CD14-positive monocyte (primary cell): ENCODE data around the gene C3orf18. TPM values are rescaled to one million over a fixed set of nuclear protein-coding genes. Genes with fewer than 3 reads are reported as not detected.
A peak's percentile ranks its signal among the peaks of the same experiment; 100 is the strongest.

Experiments used
- DNase-seq, 3 donors: peaks; one replicate each; pipeline ENCODE4 v3.0.0-alpha.2; 2011 to 2022
- H2AFZ ChIP-seq: 2 replicates; pipeline ENCODE4 v1.6.0; 2012; ENCODE audit warnings: mild to moderate bottlenecking, low read depth, low read length, inconsistent platforms; ENCODE audit not compliant: insufficient read depth, poor library complexity, severe bottlenecking
- H3K27ac ChIP-seq, 2 donors: 1 replicate in 1 of 2; 2 replicates in 1 of 2; pipeline ENCODE4 v1.5.1; 2012 to 2013; ENCODE audit warnings: low read length in 2 of 2, control low read depth in 1 of 2, inconsistent platforms in 1 of 2, low read depth in 1 of 2, mild to moderate bottlenecking in 1 of 2
- H3K27me3 ChIP-seq, 2 donors: one replicate each; pipeline versions ENCODE4 v1.6.0 to v1.6.1; 2011 to 2013; ENCODE audit warnings: low read length in 2 of 2; ENCODE audit not compliant: control insufficient read depth in 2 of 2, insufficient read depth in 2 of 2
- H3K36me3 ChIP-seq, 2 donors: replicated peaks in 1 of 2; 1 replicate in 1 of 2; 2 replicates in 1 of 2; pipeline versions ENCODE4 v1.5.1 to v1.6.1; 2012 to 2013; ENCODE audit warnings: low read length in 2 of 2, control low read depth in 1 of 2, inconsistent platforms in 1 of 2, mild to moderate bottlenecking in 1 of 2; ENCODE audit not compliant: insufficient read depth in 2 of 2, control insufficient read depth in 1 of 2
- H3K4me1 ChIP-seq, 2 donors: 1 replicate in 1 of 2; 2 replicates in 1 of 2; pipeline versions ENCODE4 v1.5.1 to v1.6.1; 2012 to 2013; ENCODE audit warnings: low read length in 2 of 2, control low read depth in 1 of 2, inconsistent platforms in 1 of 2, mild to moderate bottlenecking in 1 of 2, moderate library complexity in 1 of 2; ENCODE audit not compliant: insufficient read depth in 2 of 2, control insufficient read depth in 1 of 2
- H3K4me2 ChIP-seq: replicated peaks from 2 replicates; pipeline ENCODE3; 2012; ENCODE audit warnings: low read length, moderate library complexity, mild to moderate bottlenecking; ENCODE audit not compliant: poor library complexity, severe bottlenecking; ENCODE audit errors: extremely low read depth
- H3K4me3 ChIP-seq, 3 experiments: fragments of 200-600 bp in 1 of 3; sonication (generic) in 1 of 3; replicated peaks in 1 of 3; 1 replicate in 2 of 3; 2 replicates in 1 of 3; pipeline ENCODE4 v1.5.1; 2011 to 2013; ENCODE audit warnings: low read length in 3 of 3, mild to moderate bottlenecking in 3 of 3, control low read depth in 2 of 3, low read depth in 2 of 3, inconsistent platforms in 1 of 3, moderate library complexity in 1 of 3
- H3K79me2 ChIP-seq: 2 replicates; pipeline ENCODE4 v1.6.0; 2012; ENCODE audit warnings: mild to moderate bottlenecking, control low read depth, inconsistent platforms, low read length, moderate library complexity; ENCODE audit not compliant: insufficient read depth
- H3K9ac ChIP-seq: 2 replicates; pipeline ENCODE4 v1.6.0; 2017; ENCODE audit warnings: low read length, mild to moderate bottlenecking; ENCODE audit not compliant: insufficient read depth, poor library complexity, severe bottlenecking
- H3K9me3 ChIP-seq, 2 donors: replicated peaks in 1 of 2; 1 replicate in 1 of 2; 2 replicates in 1 of 2; pipeline versions ENCODE4 v1.5.1 to v1.6.1; 2012 to 2013; ENCODE audit warnings: low read length in 2 of 2, control low read depth in 1 of 2; ENCODE audit not compliant: control insufficient read depth in 1 of 2, insufficient read depth in 1 of 2
- H4K20me1 ChIP-seq: 2 replicates; pipeline ENCODE4 v1.6.0; 2012; ENCODE audit warnings: mild to moderate bottlenecking, low read length, control low read depth, moderate library complexity; ENCODE audit not compliant: insufficient read depth
- H3K27ac Mint-ChIP-seq, 7 donors: one replicate each; pipeline ENCODE4 v1.8.0; 2020; ENCODE audit warnings: mild to moderate bottlenecking in 7 of 7, mixed read lengths in 7 of 7, moderate library complexity in 6 of 7, inconsistent platforms in 2 of 7
- H3K27me3 Mint-ChIP-seq, 3 donors: one replicate each; pipeline ENCODE4 v1.8.0; 2021 to 2022; ENCODE audit warnings: low read depth in 3 of 3, mild to moderate bottlenecking in 3 of 3, mixed read lengths in 3 of 3, moderate library complexity in 3 of 3, inconsistent platforms in 1 of 3
- H3K36me3 Mint-ChIP-seq, 2 donors: one replicate each; pipeline ENCODE4 v1.8.0; 2020; ENCODE audit warnings: mixed read lengths in 2 of 2, inconsistent platforms in 1 of 2, mild to moderate bottlenecking in 1 of 2
- H3K4me1 Mint-ChIP-seq: one replicate; pipeline ENCODE4 v1.8.0; 2020; ENCODE audit warnings: mild to moderate bottlenecking, mixed read lengths
- H3K4me3 Mint-ChIP-seq, 2 donors: one replicate each; pipeline ENCODE4 v1.8.0; 2020; ENCODE audit warnings: mild to moderate bottlenecking in 2 of 2, mixed read lengths in 2 of 2, moderate library complexity in 1 of 2
- H3K9me3 Mint-ChIP-seq, 7 donors: one replicate each; pipeline ENCODE4 v1.8.0; 2020 to 2022; ENCODE audit warnings: mixed read lengths in 7 of 7, mild to moderate bottlenecking in 6 of 7, moderate library complexity in 6 of 7, inconsistent platforms in 2 of 7
- CTCF ChIP-seq: fragments of 200-600 bp; IDR thresholded peaks from one replicate; pipeline ENCODE4 v1.8.0; 2022; ENCODE audit warnings: antibody characterized with exemption, mild to moderate bottlenecking
- WGBS: methylation state at CpG from one replicate; pipeline ENCODE4 v1.1.5; 2013; ENCODE audit warnings: missing lambda C conversion rate; ENCODE audit not compliant: insufficient coverage; 5-methylcytosine and 5-hydroxymethylcytosine counted together
- intact Hi-C, 2 donors: fragments of 100-400 bp; cut with micrococcal nuclease; formaldehyde crosslinking; loops; one replicate each; pipeline versions ENCODE4 v1.15.0 to v1.15.1; 2023
- polyA plus RNA-seq, 3 donors: library from polyadenylated mRNA; depleted of rRNA in 1 of 3; unstranded in 2 of 3; stranded (reverse) in 1 of 3; fragments of 300-500 nt in 2 of 3; fragments of >200 nt in 1 of 3; fragmentation: Illumina TruSeq in 2 of 3; gene quantifications; 1 replicate in 2 of 3; 2 replicates in 1 of 3; pipeline ENCODE4 v1.2.3, GENCODE V29; 2012 to 2021

The C3orf18 gene
- polyA plus RNA-seq, 3 donors, result 0.18 to 1.5 (median 0.76) TPM

- Histone ChIP-seq H3K9ac (peak within 1 kb of the TSS; percentile 79), H4K20me1 (peaks cover 44% of the 10 kb centered on the region), H3K27ac (peak within 1 kb of the TSS; percentile 69 to 83), H3K79me2 (peaks cover 55% of the 10 kb centered on the region), H3K36me3 (peaks cover 16 to 20% of the 10 kb centered on the region in 2 donors), H3K27me3 (no peaks in the 10 kb centered on the region), H3K4me3 (peak within 1 kb of the TSS; percentile 66 to 93 (median 82)), H2AFZ (peak within 1 kb of the TSS; percentile 70), H3K9me3 (no peaks in the 10 kb centered on the region), H3K4me1 (peaks cover 72 to 86% of the 10 kb centered on the region in 2 donors), H3K4me2 (peak within 1 kb of the TSS; percentile 96)
- TF ChIP-seq CTCF, result no peak
- Mint-ChIP-seq H3K4me3 (peak within 1 kb of the TSS; percentile 93 to 97), H3K9me3 (no peaks in the 10 kb centered on the region), H3K27ac (peak within 1 kb of the TSS; percentile 83 to 96 (median 92)), H3K4me1 (peaks cover 78% of the 10 kb centered on the region), H3K36me3 (peaks cover 20 to 25% of the 10 kb centered on the region in 2 donors), H3K27me3 (peaks cover 0 to 4% (median 0%) of the 10 kb centered on the region in 3 donors)
- peak; percentile 86 to 90 (median 88) for DNase-seq
- WGBS, result under 1% methylated on average over 73 of the region's 75 CpGs
- intact Hi-C loops, result loop anchor here (1.0 to 5.0 kb wide), 3 partner anchors 39 to 776 kb away; partner anchors contain the start of genes CYB561D2 (in 1 of the 2), MANF (in 1 of the 2) and NPRL2 (in 1 of the 2)
Observed at GRCh38 chr3:50611464-50612233, 44.1 kb upstream of the C3orf18 start, which contains the start of gene CISH. Gene CISH (minus strand): TSS chr3:50611774. CDS start chr3:50611650, 124 bp downstream.

GRCh38 chr3:50610992-50611463, 43.5 kb upstream of the C3orf18 start:
- peak in 1 of 3 donors; percentile 34 for DNase-seq
- Histone ChIP-seq H3K36me3 (peaks cover 19 to 26% of the 10 kb centered on the region in 2 donors), H3K9me3 (no peaks in the 10 kb centered on the region), H2AFZ (peak overlapping the region; percentile 70), H3K4me1 (peaks cover 72 to 86% of the 10 kb centered on the region in 2 donors), H3K27ac (peak overlapping the region; percentile 69 to 83), H3K9ac (peak overlapping the region; percentile 79), H3K4me3 (peak overlapping the region; percentile 66 to 93 (median 82)), H4K20me1 (peaks cover 50% of the 10 kb centered on the region), H3K4me2 (peak overlapping the region; percentile 96), H3K27me3 (no peaks in the 10 kb centered on the region), H3K79me2 (peaks cover 60% of the 10 kb centered on the region)
- Mint-ChIP-seq H3K9me3 (no peaks in the 10 kb centered on the region), H3K4me3 (peak overlapping the region; percentile 93 to 97), H3K36me3 (peaks cover 24 to 31% of the 10 kb centered on the region in 2 donors), H3K27ac (peak overlapping the region; percentile 83 to 96 (median 92)), H3K27me3 (peaks cover 0 to 4% (median 0%) of the 10 kb centered on the region in 3 donors), H3K4me1 (peaks cover 78% of the 10 kb centered on the region)
- 3% methylated on average over 10 of the region's 10 CpGs for WGBS
- intact Hi-C loops, result loop anchor here (5.0 kb wide), 2 partner anchors 259 to 776 kb away; partner anchors contain the start of genes CYB561D2 (in 1 of the 2), MANF (in 1 of the 2) and NPRL2 (in 1 of the 2)
- no peak for TF ChIP-seq CTCF
